ENCODE data around the gene CD274. TPM values are rescaled to one million over a fixed set of nuclear protein-coding genes. Genes with fewer than 3 reads are reported as not detected.
"Not testable (repeated sequence)": the region's sequence is repeated elsewhere in the genome, so short reads cannot be mapped to it uniquely, and the experiment has no call there.

Gene CD274
- total RNA-seq, 2 donors from 2014 or later: 97.1 to 242 TPM

DNA sequence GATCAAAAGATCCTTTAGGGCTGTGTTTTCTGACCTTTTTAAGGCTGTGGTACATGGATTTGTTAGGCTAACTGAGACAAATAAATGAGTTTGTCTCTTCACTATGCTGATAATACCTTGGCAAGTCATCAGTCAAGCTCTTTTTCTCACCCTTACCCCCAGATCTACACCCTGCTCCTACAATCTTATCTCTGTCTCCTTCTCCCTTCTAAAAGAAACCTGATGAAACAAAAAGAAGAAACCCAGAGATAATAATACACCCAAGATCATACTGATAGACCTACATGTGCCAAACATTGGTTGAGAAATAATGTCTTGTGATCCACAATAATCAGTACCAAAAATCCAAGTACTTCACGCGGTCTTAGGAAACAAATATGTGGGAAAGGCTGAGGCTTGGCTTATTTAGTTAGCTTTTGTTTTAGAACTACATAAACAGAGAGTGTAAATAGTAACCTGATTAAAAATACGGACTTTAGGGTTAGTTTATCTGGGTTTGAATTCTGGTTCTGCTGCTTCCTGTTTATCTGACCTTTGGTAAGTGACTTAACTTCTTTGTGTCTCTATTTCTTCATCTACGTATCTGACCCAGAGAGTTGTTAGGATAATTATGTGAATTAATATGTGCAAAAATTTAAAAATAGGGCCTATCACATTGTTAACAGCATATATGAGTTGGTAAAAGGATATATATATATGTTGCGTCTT is 35.2 kb downstream of the CD274 start:
- peaks cover 5% of the 10 kb centered on the region for H3K36me3 Mint-ChIP-seq
- DNase-seq (ENCODE audit: low spot score) (no peak), ATAC-seq (peak in 1 of 2 donors; percentile 62)
- no peak overlapping the region for H3K27ac Mint-ChIP-seq
- H3K4me3 Mint-ChIP-seq: no peak overlapping the region
- H3K4me1 Mint-ChIP-seq (ENCODE audit: low read depth in 2 of 2): peaks cover 0 to 8% of the 10 kb centered on the region in 2 donors
- H3K27me3 Mint-ChIP-seq: peaks cover 6% of the 10 kb centered on the region in 2 donors
- no peaks in the 10 kb centered on the region for H3K9me3 Mint-ChIP-seq

DNA sequence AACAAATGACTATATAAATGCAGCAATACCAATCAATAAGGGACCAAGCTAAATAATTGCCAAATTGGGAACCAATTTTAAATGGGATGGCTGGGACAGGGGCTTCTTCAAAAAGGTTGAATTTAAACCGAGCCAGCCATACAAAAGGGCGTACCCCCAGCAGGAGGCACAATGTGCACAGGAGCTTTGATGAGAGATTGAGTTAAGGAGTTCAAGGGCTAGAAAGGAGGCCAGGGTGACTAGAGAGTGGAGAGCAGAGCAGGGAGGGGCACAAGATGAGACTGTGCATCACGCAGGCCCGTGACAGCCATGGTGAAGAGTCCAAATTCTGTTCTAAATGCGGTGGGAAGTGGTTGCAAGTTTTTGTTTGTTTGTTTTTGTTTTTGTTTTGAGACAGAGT is 36.6 kb downstream of the CD274 start:
- peak overlapping the region in 1 of 2 donors; percentile 48 for H3K27ac Mint-ChIP-seq
- no peak overlapping the region for H3K4me3 Mint-ChIP-seq
- H3K36me3 Mint-ChIP-seq: peaks cover 2% of the 10 kb centered on the region
- peaks cover 0 to under 1% of the 10 kb centered on the region in 2 donors for H3K4me1 Mint-ChIP-seq (ENCODE audit: low read depth in 2 of 2)
- no peaks in the 10 kb centered on the region for H3K9me3 Mint-ChIP-seq
- peaks cover 2% of the 10 kb centered on the region in 2 donors for H3K27me3 Mint-ChIP-seq
- DNase-seq (ENCODE audit: low spot score) (no peak), ATAC-seq (peak in 1 of 2 donors; percentile 43)

DNA sequence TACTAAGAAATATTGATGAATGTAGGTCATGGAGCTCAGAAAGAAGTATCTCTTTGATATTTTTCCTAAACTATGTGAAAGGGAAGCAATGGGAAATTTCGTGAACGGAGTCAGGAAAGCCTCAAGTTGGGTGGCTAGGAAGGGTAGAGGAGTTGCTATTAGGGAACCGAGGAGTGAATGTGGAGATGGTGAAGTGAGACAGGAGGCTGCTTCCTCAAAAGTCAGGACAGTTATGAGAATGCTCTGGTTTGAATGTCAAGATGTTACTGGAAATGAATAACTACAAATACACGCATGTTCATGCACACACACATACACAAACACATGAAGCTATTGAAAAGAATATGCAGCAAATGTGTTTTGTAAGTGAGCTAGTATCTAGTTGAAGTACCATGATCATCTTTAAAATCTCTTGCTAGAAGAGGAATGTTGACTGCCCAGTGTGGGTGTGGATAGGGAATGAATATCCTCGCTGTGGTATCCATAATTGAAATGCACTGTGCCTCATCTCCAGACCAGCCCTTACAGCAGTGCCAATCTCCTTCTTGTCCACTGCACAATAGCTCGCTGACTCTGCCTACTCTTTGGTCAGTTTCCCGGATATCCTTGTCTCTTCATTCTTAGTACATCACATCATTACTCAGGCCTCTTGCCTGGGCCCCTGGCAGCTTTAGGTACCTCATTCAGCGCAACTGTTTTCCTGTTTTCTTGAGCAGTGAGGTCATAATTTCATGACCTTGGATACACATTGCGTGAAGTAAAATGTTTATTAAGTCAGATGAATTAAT is 38.1 kb downstream of the CD274 start:
- no peak for ATAC-seq
- H3K27ac Mint-ChIP-seq: no peak overlapping the region
- no peak for DNase-seq (ENCODE audit: low spot score)
- peaks cover 0 to under 1% of the 10 kb centered on the region in 2 donors for H3K27me3 Mint-ChIP-seq
- H3K9me3 Mint-ChIP-seq: no peaks in the 10 kb centered on the region
- peaks cover 5 to 7% of the 10 kb centered on the region in 2 donors for H3K4me1 Mint-ChIP-seq (ENCODE audit: low read depth in 2 of 2)
- H3K4me3 Mint-ChIP-seq: no peak overlapping the region
- H3K36me3 Mint-ChIP-seq: no peaks in the 10 kb centered on the region

DNA sequence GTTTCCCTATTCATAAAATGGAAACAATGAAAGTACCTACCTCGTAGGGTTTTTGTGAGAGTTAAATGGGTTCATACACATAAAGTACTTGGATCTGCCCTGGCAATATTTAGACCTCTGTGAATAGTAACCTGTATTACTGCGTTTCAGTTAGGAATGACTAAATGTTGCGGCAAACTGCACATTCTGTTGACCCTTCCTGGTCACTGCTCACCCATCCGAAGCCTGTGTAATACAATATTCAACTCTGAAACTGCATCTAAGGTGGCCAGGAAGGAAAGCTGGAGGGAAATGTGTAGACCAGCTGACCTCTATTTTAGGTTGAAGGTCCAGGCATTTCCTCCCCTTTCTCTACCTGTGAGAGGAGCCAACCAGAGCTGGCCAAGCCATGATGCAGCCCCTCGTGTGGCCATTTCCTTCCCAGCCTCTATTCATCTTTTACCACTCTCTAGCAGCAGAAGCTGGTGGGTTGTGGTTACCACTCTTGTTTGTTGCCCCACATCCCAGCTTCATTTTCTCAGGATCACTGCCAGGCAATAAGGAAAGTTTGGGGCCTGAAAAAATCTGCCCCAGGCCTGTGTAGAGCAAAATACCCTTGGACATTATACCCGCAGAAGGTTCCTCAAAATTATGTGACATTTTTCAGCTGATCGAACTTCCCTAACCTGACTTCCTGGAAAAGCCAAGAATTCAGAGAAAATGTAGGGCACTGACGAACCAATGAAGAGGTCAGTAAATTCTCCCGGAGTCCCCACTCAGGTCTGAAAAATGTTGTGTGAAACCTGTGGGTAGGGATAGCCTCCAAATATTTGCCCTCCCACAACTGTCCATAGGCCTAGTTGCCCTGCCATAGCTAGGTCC is 39.5 kb downstream of the CD274 start:
- no peaks in the 10 kb centered on the region for H3K9me3 Mint-ChIP-seq
- H3K4me1 Mint-ChIP-seq (ENCODE audit: low read depth in 2 of 2): peaks cover 12 to 18% of the 10 kb centered on the region in 2 donors
- H3K4me3 Mint-ChIP-seq: no peak overlapping the region
- H3K27me3 Mint-ChIP-seq: peaks cover 0 to 2% of the 10 kb centered on the region in 2 donors
- no peak for ATAC-seq
- H3K36me3 Mint-ChIP-seq: peaks cover 6% of the 10 kb centered on the region
- no peak for DNase-seq (ENCODE audit: low spot score)
- H3K27ac Mint-ChIP-seq: no peak overlapping the region

DNA sequence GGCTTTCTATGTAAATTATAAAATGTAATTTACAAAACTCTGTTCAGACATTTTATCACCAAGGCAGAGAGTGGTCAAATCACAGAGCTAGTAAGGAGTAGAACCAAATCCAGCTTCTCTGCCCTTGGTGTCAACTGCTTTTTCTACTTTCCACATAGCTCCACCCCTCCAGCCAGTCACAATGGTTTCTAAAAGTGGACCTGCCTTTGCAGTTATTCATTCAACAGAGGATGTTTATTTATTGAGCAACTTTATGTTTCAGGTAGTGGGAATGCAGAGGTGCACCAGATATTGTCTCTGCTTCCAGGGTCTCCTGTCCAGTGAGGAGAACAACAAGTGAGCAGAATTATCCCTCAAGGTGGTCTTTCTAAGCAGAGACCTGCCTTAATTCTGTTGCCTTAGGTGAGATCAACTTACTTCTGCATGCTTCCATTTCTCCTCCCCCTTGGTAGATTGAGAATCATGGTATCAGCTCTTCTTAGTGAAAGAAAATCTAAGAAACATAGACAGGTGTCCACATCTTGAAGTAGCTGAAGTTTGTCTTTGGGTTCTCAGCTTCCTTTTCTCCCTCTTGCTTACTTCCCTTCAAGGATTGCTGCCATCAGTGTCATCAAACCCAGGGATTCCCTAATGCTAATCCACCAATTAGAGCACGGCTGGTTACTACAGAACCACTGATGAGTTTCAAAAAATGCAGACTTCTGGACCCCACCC is 42.8 kb downstream of the CD274 start:
- Mint-ChIP-seq H3K4me1 (ENCODE audit: low read depth in 2 of 2) (peaks cover 12 to 18% of the 10 kb centered on the region in 2 donors), H3K36me3 (peaks cover 6% of the 10 kb centered on the region), H3K27me3 (peaks cover 0 to 4% of the 10 kb centered on the region in 2 donors), H3K4me3 (peak overlapping the region; percentile 83), H3K9me3 (no peaks in the 10 kb centered on the region), H3K27ac (peak overlapping the region; percentile 68 to 95)
- DNase-seq (ENCODE audit: low spot score): no peak
- no peak for ATAC-seq

DNA sequence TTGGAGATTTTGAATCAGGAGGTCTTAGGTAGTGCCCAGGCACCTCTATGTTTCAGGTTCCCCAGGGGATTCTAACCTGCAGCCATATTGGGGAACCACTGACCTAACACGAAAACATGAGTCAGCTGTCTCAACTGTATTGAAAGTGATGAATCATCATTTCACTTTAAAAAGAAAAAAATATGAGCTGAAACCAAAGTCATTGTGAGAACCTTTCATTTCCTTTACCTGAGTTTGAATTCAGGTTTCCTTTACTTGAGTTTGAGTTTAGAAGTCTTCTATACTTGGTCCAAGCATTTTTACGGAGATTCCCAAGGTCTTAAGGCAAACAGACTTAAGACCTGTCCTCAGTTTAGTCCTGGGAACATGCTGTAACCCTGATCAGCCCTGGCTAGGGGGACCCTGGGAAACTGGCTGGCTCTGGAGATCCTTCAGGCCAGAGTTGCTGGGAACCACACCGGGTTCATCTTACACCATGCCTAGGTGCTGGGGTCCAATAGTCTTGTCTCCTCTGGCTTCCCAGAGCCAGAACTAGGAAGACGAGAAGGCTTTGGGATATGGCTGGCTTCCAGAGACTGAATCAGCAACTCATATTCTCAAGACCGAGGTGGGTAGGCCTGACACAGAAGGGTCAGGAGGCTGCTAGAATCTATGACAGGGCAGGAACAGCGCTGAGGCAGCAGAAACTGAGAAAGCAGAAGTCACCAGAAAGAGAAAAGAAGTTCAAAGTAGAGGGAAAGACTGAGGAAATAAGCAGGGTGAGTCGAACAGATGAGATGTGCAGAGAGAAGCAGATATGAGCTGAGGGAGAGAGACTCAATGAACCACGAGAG is 43.6 kb downstream of the CD274 start:
- H3K9me3 Mint-ChIP-seq: no peaks in the 10 kb centered on the region
- H3K4me1 Mint-ChIP-seq (ENCODE audit: low read depth in 2 of 2): peaks cover 12 to 18% of the 10 kb centered on the region in 2 donors
- peak overlapping the region; percentile 68 to 95 for H3K27ac Mint-ChIP-seq
- peaks cover 6% of the 10 kb centered on the region for H3K36me3 Mint-ChIP-seq
- peak; percentile 84 to 90 for ATAC-seq
- H3K27me3 Mint-ChIP-seq: peaks cover 0 to 4% of the 10 kb centered on the region in 2 donors
- DNase-seq (ENCODE audit: low spot score): no peak
- H3K4me3 Mint-ChIP-seq: peak overlapping the region; percentile 83

DNA sequence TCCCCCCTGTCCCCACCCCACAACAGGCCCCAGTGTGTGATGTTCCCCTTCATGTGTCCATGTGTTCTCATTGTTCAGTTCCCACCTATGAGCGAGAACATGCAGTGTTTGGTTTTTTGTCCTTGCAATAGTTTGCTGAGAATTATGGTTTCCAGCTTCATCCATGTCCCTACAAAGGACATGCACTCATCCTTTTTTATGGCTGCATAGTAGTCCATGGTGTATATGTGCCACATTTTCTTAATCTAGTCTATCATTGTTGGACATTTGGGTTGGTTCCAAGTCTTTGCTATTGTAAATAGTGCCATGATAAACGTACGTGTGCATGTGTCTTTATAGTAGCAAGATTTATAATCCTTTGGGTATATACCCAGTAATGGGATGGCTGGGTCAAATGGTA is 44.4 kb downstream of the CD274 start:
- H3K27me3 Mint-ChIP-seq; H3K4me3 Mint-ChIP-seq; H3K36me3 Mint-ChIP-seq; DNase-seq (ENCODE audit: low spot score); ATAC-seq; H3K9me3 Mint-ChIP-seq: not testable (repeated sequence)
- peaks cover 14 to 21% of the 10 kb centered on the region in 2 donors for H3K4me1 Mint-ChIP-seq (ENCODE audit: low read depth in 2 of 2)
- peak overlapping the region in 1 of 2 donors; percentile 95 for H3K27ac Mint-ChIP-seq

DNA sequence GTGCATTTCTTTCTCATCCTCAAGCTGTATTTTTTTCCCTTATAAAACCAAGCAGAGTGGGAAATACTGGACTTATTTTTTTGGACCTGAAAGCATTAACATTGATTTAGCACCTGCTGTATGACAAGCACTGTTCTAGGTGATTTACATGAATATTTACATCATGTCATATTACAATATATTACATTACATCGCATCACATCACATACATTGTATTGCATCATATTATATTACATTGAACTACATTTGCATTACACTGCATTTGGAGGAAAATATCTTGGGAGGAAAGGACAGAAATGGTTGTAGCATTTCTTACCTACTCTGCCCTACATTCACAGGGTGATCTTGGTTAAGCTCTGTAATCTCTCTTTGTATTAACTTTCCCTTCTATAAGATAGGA is 48.8 kb downstream of the CD274 start:
- H3K36me3 Mint-ChIP-seq: peaks cover 17% of the 10 kb centered on the region
- H3K27ac Mint-ChIP-seq: no peak overlapping the region
- H3K27me3 Mint-ChIP-seq: peaks cover 6 to 11% of the 10 kb centered on the region in 2 donors
- no peak overlapping the region for H3K4me3 Mint-ChIP-seq
- ATAC-seq (no peak), DNase-seq (ENCODE audit: low spot score) (no peak)
- no peaks in the 10 kb centered on the region for H3K9me3 Mint-ChIP-seq
- H3K4me1 Mint-ChIP-seq (ENCODE audit: low read depth in 2 of 2): peaks cover 14 to 27% of the 10 kb centered on the region in 2 donors

DNA sequence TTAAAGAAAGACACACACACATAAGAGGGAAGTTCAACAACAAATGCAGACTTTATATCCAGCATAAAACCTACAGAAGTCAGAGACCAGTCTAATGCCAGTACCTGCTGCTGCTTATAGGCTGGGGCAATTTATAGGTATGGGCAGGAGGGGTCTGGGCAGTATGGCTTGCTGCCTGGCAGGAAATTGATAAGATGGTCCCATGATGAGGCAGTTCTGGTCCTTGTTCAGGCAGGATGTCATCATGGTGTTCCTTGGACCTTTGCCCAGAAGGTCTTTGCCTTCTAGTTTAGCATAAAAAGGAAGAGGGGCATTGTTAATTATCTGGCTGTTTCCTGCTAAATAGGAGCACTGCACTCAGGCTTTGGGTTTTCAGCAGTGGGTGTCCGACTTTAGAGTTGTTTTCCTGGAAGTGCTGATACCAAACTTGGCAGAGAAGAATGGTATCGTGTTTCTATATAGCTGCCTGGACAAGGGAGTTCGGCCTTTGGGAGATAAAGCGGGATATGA is 49.6 kb downstream of the CD274 start:
- H3K27me3 Mint-ChIP-seq: peaks cover 12 to 19% of the 10 kb centered on the region in 2 donors
- H3K27ac Mint-ChIP-seq: no peak overlapping the region
- no peak for DNase-seq (ENCODE audit: low spot score)
- H3K4me3 Mint-ChIP-seq: peak overlapping the region; percentile 31
- H3K9me3 Mint-ChIP-seq: no peaks in the 10 kb centered on the region
- ATAC-seq: no peak
- H3K36me3 Mint-ChIP-seq: peaks cover 21% of the 10 kb centered on the region
- H3K4me1 Mint-ChIP-seq (ENCODE audit: low read depth in 2 of 2): peaks cover 13 to 30% of the 10 kb centered on the region in 2 donors

DNA sequence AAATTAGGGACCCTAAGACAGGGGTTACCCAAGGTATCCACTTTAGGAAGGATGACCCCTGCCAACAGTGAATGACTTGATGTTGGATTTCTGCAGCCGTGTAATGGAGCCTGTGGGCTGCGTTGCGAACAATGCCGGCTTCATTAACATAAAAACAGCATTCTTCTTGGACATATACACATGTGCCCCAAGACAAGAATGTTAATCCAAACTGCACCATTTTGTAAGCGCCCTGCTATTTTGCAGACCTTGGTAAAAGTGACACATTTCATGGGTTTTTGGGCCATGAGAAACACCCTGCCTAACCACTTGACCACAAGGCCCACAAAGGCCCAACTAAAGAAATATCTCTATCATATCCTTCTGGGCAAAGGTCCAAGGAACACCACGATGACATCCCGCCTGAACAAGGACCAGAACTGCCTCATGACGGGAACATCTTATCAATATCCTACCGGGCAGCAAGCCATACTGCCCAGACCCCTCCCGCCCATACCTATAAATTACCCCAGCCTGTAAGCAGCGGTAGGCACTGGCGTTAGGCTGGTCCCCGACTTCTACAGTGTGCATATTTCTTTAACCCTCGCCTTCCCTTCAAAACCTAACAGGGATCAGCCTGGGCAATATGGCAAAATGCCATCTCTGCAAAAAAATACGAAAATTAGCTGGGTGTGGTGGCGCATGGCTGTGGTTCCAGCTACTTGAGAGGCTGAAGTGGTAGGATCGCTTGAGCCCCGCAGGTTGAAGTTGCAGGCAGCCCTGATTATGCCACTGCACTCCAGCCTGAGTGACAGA is 50.3 kb downstream of the CD274 start:
- Mint-ChIP-seq H3K9me3 (no peaks in the 10 kb centered on the region), H3K4me3 (peak overlapping the region; percentile 31), H3K36me3 (peaks cover 27% of the 10 kb centered on the region), H3K27me3 (peaks cover 17 to 21% of the 10 kb centered on the region in 2 donors), H3K4me1 (ENCODE audit: low read depth in 2 of 2) (peaks cover 13 to 30% of the 10 kb centered on the region in 2 donors), H3K27ac (no peak overlapping the region)
- ATAC-seq (peak; percentile 56 to 66), DNase-seq (ENCODE audit: low spot score) (no peak)

DNA sequence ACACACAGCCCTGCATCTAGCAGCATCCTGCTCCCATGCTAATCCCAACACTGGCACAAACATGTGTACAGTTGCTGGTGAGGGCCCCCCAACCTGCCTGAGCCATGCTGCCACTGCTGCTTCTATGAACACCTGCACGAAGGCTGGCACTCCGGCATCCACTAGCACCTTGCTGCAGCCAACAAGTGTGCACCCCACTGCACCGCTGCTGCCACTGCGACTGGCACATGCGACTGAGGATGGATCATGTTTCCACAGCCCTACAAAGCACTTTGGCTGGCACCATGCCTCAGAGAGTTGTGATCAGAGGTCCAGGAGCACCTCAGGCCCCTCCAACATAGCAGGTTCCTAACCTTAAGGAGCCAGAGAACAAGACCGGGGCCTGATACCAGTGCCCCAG is 52.2 kb downstream of the CD274 start:
- Mint-ChIP-seq H3K27ac (no peak overlapping the region), H3K36me3 (peaks cover 35% of the 10 kb centered on the region), H3K4me3 (no peak overlapping the region), H3K4me1 (ENCODE audit: low read depth in 2 of 2) (peaks cover 13 to 30% of the 10 kb centered on the region in 2 donors), H3K27me3 (peaks cover 20 to 21% of the 10 kb centered on the region in 2 donors), H3K9me3 (no peaks in the 10 kb centered on the region)
- no peak for DNase-seq (ENCODE audit: low spot score)
- peak in 1 of 2 donors; percentile 6 for ATAC-seq
